SK-N-SH (cell line): Measurements from ENCODE around the gene PALM. TPM values are rescaled to one million over a fixed set of nuclear protein-coding genes. Genes with fewer than 3 reads are reported as not detected.

Experiments used
- CTCF ChIA-PET: fragments of 300-600, 350-600 bp; formaldehyde crosslinking; extraction: SDS; loops from one replicate; lab custom pipeline; 2021; lab: Yijun Ruan, JAX
- POLR2A ChIA-PET: fragments of 350-600 bp; sonication (Branson Sonifier 250); formaldehyde crosslinking; extraction: SDS; loops from one replicate; lab custom pipeline; 2020; ENCODE audit warnings: antibody characterized with exemption, inconsistent platforms; lab: Yijun Ruan, JAX
- DNase-seq: peaks from one replicate; pipeline ENCODE4 v3.0.0; 2012
- H2AFZ ChIP-seq: fragments of 200-600 bp; sonication (generic); 2 replicates; pipeline ENCODE4 v1.8.1; 2016; ENCODE audit warnings: antibody characterized with exemption, mild to moderate bottlenecking, low read depth
- H3F3A ChIP-seq: fragments of 200-600 bp; sonication (generic); replicated peaks from 2 replicates; pipeline ENCODE3; 2016; ENCODE audit warnings: antibody characterized with exemption, mild to moderate bottlenecking; ENCODE audit not compliant: insufficient read depth
- H3K27ac ChIP-seq, 2 experiments: fragments of 200-500 bp in 1 of 2; fragments of 200-600 bp in 1 of 2; sonication (Bioruptor generic) in 1 of 2; sonication (generic), shearing (Covaris generic) in 1 of 2; 2 replicates each; pipeline versions ENCODE4 v1.5.1 to v1.6.1; 2014 to 2016; ENCODE audit warnings: low read depth in 2 of 2, inconsistent platforms in 1 of 2, low read length in 1 of 2, mild to moderate bottlenecking in 1 of 2, mixed read lengths in 1 of 2
- H3K27me3 ChIP-seq: fragments of 200-600 bp; sonication (generic), shearing (Covaris generic); 2 replicates; pipeline ENCODE4 v1.6.1; 2016; ENCODE audit warnings: mixed run types; ENCODE audit not compliant: insufficient read depth
- H3K36me3 ChIP-seq, 2 experiments: fragments of 200-500 bp in 1 of 2; fragments of 200-600 bp in 1 of 2; sonication (Bioruptor generic) in 1 of 2; sonication (generic) in 1 of 2; replicated peaks in 1 of 2; 2 replicates each; pipeline versions ENCODE3 to v1.5.1; 2014 to 2016; ENCODE audit warnings: low read length in 1 of 2, mild to moderate bottlenecking in 1 of 2; ENCODE audit not compliant: insufficient read depth in 2 of 2, control insufficient read depth in 1 of 2
- H3K4me1 ChIP-seq, 2 experiments: fragments of 200-500 bp in 1 of 2; fragments of 200-600 bp in 1 of 2; sonication (Bioruptor generic) in 1 of 2; sonication (generic), shearing (Covaris generic) in 1 of 2; 2 replicates each; pipeline versions ENCODE4 v1.5.1 to v1.6.1; 2014 to 2016; ENCODE audit warnings: low read depth in 1 of 2, low read length in 1 of 2, mixed run types in 1 of 2; ENCODE audit not compliant: insufficient read depth in 2 of 2, control insufficient read depth in 1 of 2
- H3K4me2 ChIP-seq: fragments of 200-600 bp; sonication (generic), shearing (Covaris generic); 2 replicates; pipeline ENCODE4 v1.6.1; 2017; ENCODE audit warnings: mixed run types
- H3K4me3 ChIP-seq, 2 experiments: fragments of 200-500 bp in 1 of 2; fragments of 200-600 bp in 1 of 2; sonication (Bioruptor generic) in 1 of 2; sonication (generic), shearing (Covaris generic) in 1 of 2; 2 replicates each; pipeline versions ENCODE4 v1.5.1 to v1.8.1; 2014 to 2016; ENCODE audit warnings: low read depth in 2 of 2, inconsistent platforms in 1 of 2, low read length in 1 of 2, mild to moderate bottlenecking in 1 of 2, mixed read lengths in 1 of 2, moderate library complexity in 1 of 2
- H3K79me2 ChIP-seq: fragments of 200-600 bp; sonication (generic); 2 replicates; pipeline ENCODE4 v1.8.1; 2017; ENCODE audit warnings: mild to moderate bottlenecking; ENCODE audit not compliant: insufficient read depth
- H3K9ac ChIP-seq: fragments of 200-600 bp; sonication (generic); 2 replicates; pipeline ENCODE4 v1.6.1; 2017; ENCODE audit warnings: mixed run types
- H3K9me2 ChIP-seq: fragments of 200-600 bp; sonication (generic); 2 replicates; pipeline ENCODE4 v1.6.1; 2017; ENCODE audit warnings: mixed run types
- H3K9me3 ChIP-seq: fragments of 200-600 bp; sonication (generic); 2 replicates; pipeline ENCODE4 v1.6.1; 2017; ENCODE audit warnings: mixed run types, mild to moderate bottlenecking, moderate library complexity
- H4K20me1 ChIP-seq: fragments of 200-600 bp; sonication (generic); 2 replicates; pipeline ENCODE4 v1.6.1; 2017; ENCODE audit warnings: mild to moderate bottlenecking, mixed run types; ENCODE audit not compliant: insufficient read depth
- ELF1 ChIP-seq: IDR thresholded peaks from 2 replicates; pipeline ENCODE4 v1.4.0; 2012
- FOSL2 ChIP-seq: IDR thresholded peaks from 2 replicates; pipeline ENCODE4 v1.4.0; 2012; ENCODE audit warnings: low read depth, mild to moderate bottlenecking, moderate library complexity, borderline replicate concordance
- FOXM1 ChIP-seq: IDR thresholded peaks from 2 replicates; pipeline ENCODE4 v1.4.0; 2012; ENCODE audit warnings: low read depth, mild to moderate bottlenecking
- GABPA ChIP-seq: IDR thresholded peaks from 2 replicates; pipeline ENCODE4 v1.4.0; 2012; ENCODE audit warnings: low read depth, mild to moderate bottlenecking
- GATA2 ChIP-seq: sonication (generic); formaldehyde crosslinking; IDR thresholded peaks from 2 replicates; pipeline ENCODE4 v1.5.0; 2020; ENCODE audit warnings: mild to moderate bottlenecking, missing genetic modification reagents
- JUND ChIP-seq: IDR thresholded peaks from 2 replicates; pipeline ENCODE4 v1.4.0; 2012
- MXI1 ChIP-seq: IDR thresholded peaks from 2 replicates; pipeline ENCODE4 v1.6.1; 2012; ENCODE audit warnings: mild to moderate bottlenecking, low read depth, low read length, improper control_type of control experiment
- PBX3 ChIP-seq: IDR thresholded peaks from 2 replicates; pipeline ENCODE4; 2012
- RCOR1 ChIP-seq: fragments of 150-350 bp; IDR thresholded peaks from 2 replicates; pipeline ENCODE4 v1.6.1; 2017; ENCODE audit warnings: antibody characterized with exemption, low read length
- SMC3 ChIP-seq: IDR thresholded peaks from 2 replicates; pipeline ENCODE4 v1.6.1; 2012; ENCODE audit warnings: low read depth, low read length, improper control_type of control experiment
- TAF1 ChIP-seq: IDR thresholded peaks from 2 replicates; pipeline ENCODE4 v1.6.1; 2012; ENCODE audit warnings: low read depth, mild to moderate bottlenecking, low read length, moderate library complexity, borderline replicate concordance
- TCF12 ChIP-seq: IDR thresholded peaks from 2 replicates; pipeline ENCODE4 v1.4.0; 2012
- ZBTB33 ChIP-seq: IDR thresholded peaks from 2 replicates; pipeline ENCODE4 v1.4.0; 2012; ENCODE audit warnings: low read depth, borderline replicate concordance
- WGBS: methylation state at CpG from one replicate; pipeline ENCODE4 v1.1.6; 2017; ENCODE audit warnings: low lambda C conversion rate; 5-methylcytosine and 5-hydroxymethylcytosine counted together
- polyA plus RNA-seq, 3 experiments: library from polyadenylated mRNA; depleted of rRNA; stranded (reverse); fragments of >200 nt; gene quantifications; 2 replicates each; pipeline ENCODE4 v1.2.3, GENCODE V29; 2012
- TF ChIP-seq, protein P1 (sequence below): IDR thresholded peaks from 2 replicates; pipeline ENCODE4 v1.4.0; 2012; ENCODE audit warnings: low read depth

The PALM gene
- polyA plus RNA-seq, 1 of the 3 experiments (the other 2 are of a cell fraction), result 15.6 TPM

- POLR2A ChIA-PET, result interaction anchor here (1.0 kb wide), 1 partner anchor 15 kb away, joined by 3 read pairs; no protein-coding TSS in a partner anchor
These were observed 46.4 kb upstream of the PALM start for GRCh38 chr19:662207-662961.

More at GRCh38 chr19:662207-662961, 46.4 kb upstream of the PALM start:
- no peak for TF ChIP-seq JUND
- no peak for TF ChIP-seq TCF12
- no peak for TF ChIP-seq TAF1
- TF ChIP-seq GATA2 (CRISPR knock-in tag), result no peak
- TF ChIP-seq MXI1, result peak; percentile 71; the same call in 1 of the 2 replicates
- no peak for TF ChIP-seq FOSL2
- TF ChIP-seq SMC3, result no peak
- no peak for TF ChIP-seq FOXM1
- TF ChIP-seq, protein P1, sequence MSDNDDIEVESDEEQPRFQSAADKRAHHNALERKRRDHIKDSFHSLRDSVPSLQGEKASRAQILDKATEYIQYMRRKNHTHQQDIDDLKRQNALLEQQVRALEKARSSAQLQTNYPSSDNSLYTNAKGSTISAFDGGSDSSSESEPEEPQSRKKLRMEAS, result peak; percentile 49
- TF ChIP-seq ZBTB33, result no peak
- TF ChIP-seq ELF1, result 0 out of 2 replicates have a peak, but pooled peaks have one; percentile 22
- TF ChIP-seq GABPA, result no peak
- no peak for TF ChIP-seq PBX3
- TF ChIP-seq RCOR1, result no peak
- peak overlapping the region; percentile 86 to 96 for H3K4me3 ChIP-seq
- H3K27me3 ChIP-seq, result no peaks in the 10 kb centered on the region
- H4K20me1 ChIP-seq, result peaks cover 51% of the 10 kb centered on the region
- 1% methylated on average over 15 of the region's 81 CpGs for WGBS
- peak; percentile 74 for DNase-seq
- H2AFZ ChIP-seq, result no peak overlapping the region; the same call in 1 of the 2 replicates
- no peaks in the 10 kb centered on the region for H3K9me3 ChIP-seq
- H3K9ac ChIP-seq, result peak overlapping the region; percentile 97
- H3K4me1 ChIP-seq, result peaks cover 7 to 32% of the 10 kb centered on the region in 2 experiments; a peak in 2 of 4 replicates
- H3K36me3 ChIP-seq, result peaks cover 0 to 9% of the 10 kb centered on the region in 2 experiments
- CTCF ChIA-PET, result interaction anchor here (0.9 to 1.9 kb wide), 7 partner anchors 13 to 77 kb away, joined by 3 to 26 read pairs (median 4); partner anchors contain the start of gene PALM
- H3K79me2 ChIP-seq, result peaks cover 59% of the 10 kb centered on the region
- H3F3A ChIP-seq, result peaks cover 4% of the 10 kb centered on the region
- H3K9me2 ChIP-seq, result no peaks in the 10 kb centered on the region
- H3K4me2 ChIP-seq, result peak overlapping the region; percentile 99
- peak overlapping the region; percentile 54 to 82 for H3K27ac ChIP-seq
